HuH-7.5 (cell line): ENCODE results near the gene SH2B2.

ENCODE experiments used
- DNase-seq: peaks from one replicate; pipeline ENCODE4 v3.0.0; 2011; ENCODE audit warnings: low spot score

Gene SH2B2

GRCh38 chr7:102268635-102269034 is 18.0 kb upstream of the SH2B2 start:
- no peak for DNase-seq

- no peak for DNase-seq
These were observed 16.3 kb upstream of the SH2B2 start for GRCh38 chr7:102270178-102270887.

GRCh38 chr7:102271158-102271798 is 15.4 kb upstream of the SH2B2 start:
- no peak for DNase-seq

GRCh38 chr7:102272075-102272916 is 14.4 kb upstream of the SH2B2 start:
- peak; percentile 93 for DNase-seq

- DNase-seq, result no peak
These were observed 13.5 kb upstream of the SH2B2 start for GRCh38 chr7:102272917-102273748.

GRCh38 chr7:102273749-102274712 is 12.6 kb upstream of the SH2B2 start:
- peak; percentile 92 for DNase-seq

GRCh38 chr7:102275123-102275703 is 11.5 kb upstream of the SH2B2 start:
- no peak for DNase-seq

- DNase-seq, result no peak
These were observed 8.8 kb upstream of the SH2B2 start for GRCh38 chr7:102277901-102278300.

GRCh38 chr7:102279537-102280400 is 6.9 kb upstream of the SH2B2 start:
- peak; percentile 93 for DNase-seq

GRCh38 chr7:102280521-102280920 is 6.1 kb upstream of the SH2B2 start:
- no peak for DNase-seq

- DNase-seq, result no peak
These were observed 4.9 kb upstream of the SH2B2 start for GRCh38 chr7:102281785-102282184.

- no peak for DNase-seq
These were observed 4.0 kb upstream of the SH2B2 start for GRCh38 chr7:102282465-102283362.

GRCh38 chr7:102283477-102284189 is 3.0 kb upstream of the SH2B2 start:
- no peak for DNase-seq

- no peak for DNase-seq
These were observed 2.3 kb upstream of the SH2B2 start for GRCh38 chr7:102284399-102284798.

- DNase-seq, result no peak
These were observed 1.7 kb upstream of the SH2B2 start for GRCh38 chr7:102284891-102285539.

- no peak for DNase-seq
These were observed 980 bp upstream of the SH2B2 start for GRCh38 chr7:102285540-102286236.
